Measurements from ENCODE around the gene ABCB7. TPM values are rescaled to one million over a fixed set of nuclear protein-coding genes. Genes with fewer than 3 reads are reported as not detected.
"Not testable (repeated sequence)": the region's sequence is repeated elsewhere in the genome, so short reads cannot be mapped to it uniquely, and the experiment has no call there.

The ABCB7 gene
- total RNA-seq, 2 donors from 2014 or later: 27.9 to 31.8 TPM

GRCh38 chrX:75051047-75051446, 105.0 kb downstream of the ABCB7 start:
- Histone ChIP-seq H3K4me1 (no peaks in the 10 kb centered on the region), H3K4me3 (no peak overlapping the region), H3K27ac (no peak overlapping the region), H3K9ac (ENCODE audit: low read depth in 2 of 2, low read length in 2 of 2) (no peak overlapping the region), H3K27me3 (no peaks in the 10 kb centered on the region), H3K36me3 (no peaks in the 10 kb centered on the region), H3K9me3 (no peaks in the 10 kb centered on the region)
- DNase-seq: no peak
- TF ChIP-seq, protein P1, sequence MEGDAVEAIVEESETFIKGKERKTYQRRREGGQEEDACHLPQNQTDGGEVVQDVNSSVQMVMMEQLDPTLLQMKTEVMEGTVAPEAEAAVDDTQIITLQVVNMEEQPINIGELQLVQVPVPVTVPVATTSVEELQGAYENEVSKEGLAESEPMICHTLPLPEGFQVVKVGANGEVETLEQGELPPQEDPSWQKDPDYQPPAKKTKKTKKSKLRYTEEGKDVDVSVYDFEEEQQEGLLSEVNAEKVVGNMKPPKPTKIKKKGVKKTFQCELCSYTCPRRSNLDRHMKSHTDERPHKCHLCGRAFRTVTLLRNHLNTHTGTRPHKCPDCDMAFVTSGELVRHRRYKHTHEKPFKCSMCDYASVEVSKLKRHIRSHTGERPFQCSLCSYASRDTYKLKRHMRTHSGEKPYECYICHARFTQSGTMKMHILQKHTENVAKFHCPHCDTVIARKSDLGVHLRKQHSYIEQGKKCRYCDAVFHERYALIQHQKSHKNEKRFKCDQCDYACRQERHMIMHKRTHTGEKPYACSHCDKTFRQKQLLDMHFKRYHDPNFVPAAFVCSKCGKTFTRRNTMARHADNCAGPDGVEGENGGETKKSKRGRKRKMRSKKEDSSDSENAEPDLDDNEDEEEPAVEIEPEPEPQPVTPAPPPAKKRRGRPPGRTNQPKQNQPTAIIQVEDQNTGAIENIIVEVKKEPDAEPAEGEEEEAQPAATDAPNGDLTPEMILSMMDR (IDR thresholded peaks at IDR 0.05): no peak
- intact Hi-C loops (cut with DNase I): no loop called here

- Histone ChIP-seq H3K9ac (ENCODE audit: low read depth in 2 of 2, low read length in 2 of 2) (no peak overlapping the region), H3K4me1 (no peaks in the 10 kb centered on the region), H3K27ac (no peak overlapping the region), H3K36me3 (no peaks in the 10 kb centered on the region), H3K9me3 (no peaks in the 10 kb centered on the region), H3K4me3 (no peak overlapping the region), H3K27me3 (no peaks in the 10 kb centered on the region)
- TF ChIP-seq, protein P1 (IDR thresholded peaks at IDR 0.05): no peak
- DNase-seq: no peak
- intact Hi-C loops (cut with DNase I): no loop called here
Measured at GRCh38 chrX:75045369-75045768, 110.7 kb downstream of the ABCB7 start.

- not testable (repeated sequence) for H3K27me3 ChIP-seq, H3K36me3 ChIP-seq
Measured at GRCh38 chrX:75044142-75044541, 111.9 kb downstream of the ABCB7 start.

GRCh38 chrX:75038925-75039324, 117.2 kb downstream of the ABCB7 start:
- Histone ChIP-seq H3K9ac (ENCODE audit: low read depth in 2 of 2, low read length in 2 of 2) (no peak overlapping the region), H3K36me3 (no peaks in the 10 kb centered on the region), H3K4me1 (no peaks in the 10 kb centered on the region), H3K27ac (no peak overlapping the region), H3K4me3 (no peak overlapping the region), H3K9me3 (no peaks in the 10 kb centered on the region), H3K27me3 (no peaks in the 10 kb centered on the region)
- intact Hi-C loops (cut with DNase I): no loop called here
- DNase-seq: no peak
- TF ChIP-seq, protein P1 (IDR thresholded peaks at IDR 0.05): no peak

More at GRCh38 chrX:75044142-75044541, 111.9 kb downstream of the ABCB7 start:
- H3K9me3 ChIP-seq; H3K4me1 ChIP-seq; DNase-seq; H3K9ac ChIP-seq (ENCODE audit: low read depth in 2 of 2, low read length in 2 of 2); intact Hi-C loops (cut with DNase I); H3K4me3 ChIP-seq; H3K27ac ChIP-seq: not testable (repeated sequence)

Other genes with a start within 250 kb of the ABCB7 start
- gene NEXMIF, start 230.8 kb downstream of the ABCB7 start, total RNA-seq: under 1 TPM; 0.82 to 0.96 TPM
- gene UPRT, start 117.8 kb upstream of the ABCB7 start, total RNA-seq: 10 to 100 TPM; 12.3 to 13.8 TPM

Data from colonic mucosa (tissue), 4 donors.